Mucosa of stomach (tissue), 1 donor: ENCODE data around the gene SIK3.

Source experiments
- H3K27me3 ChIP-seq: one replicate; pipeline ENCODE4 v1.7.0; 2013; ENCODE audit warnings: mild to moderate bottlenecking, low read length; ENCODE audit not compliant: control insufficient read depth, insufficient read depth
- H3K36me3 ChIP-seq: one replicate; pipeline ENCODE4 v1.7.0; 2013; ENCODE audit warnings: low read length; ENCODE audit not compliant: control insufficient read depth, insufficient read depth
- H3K4me1 ChIP-seq: one replicate; pipeline ENCODE4 v1.7.0; 2013; ENCODE audit warnings: mild to moderate bottlenecking, low read length; ENCODE audit not compliant: control insufficient read depth, insufficient read depth
- H3K4me3 ChIP-seq: one replicate; pipeline ENCODE4 v1.7.0; 2013; ENCODE audit warnings: low read length
- H3K9ac ChIP-seq: one replicate; pipeline ENCODE4 v1.7.0; 2013; ENCODE audit warnings: mild to moderate bottlenecking, low read length, moderate library complexity
- H3K9me3 ChIP-seq: one replicate; pipeline ENCODE4 v1.7.0; 2013; ENCODE audit warnings: mild to moderate bottlenecking, low read length, moderate library complexity; ENCODE audit not compliant: control insufficient read depth
- donor health status: Pancreatic carcinoma.

Gene SIK3

DNA sequence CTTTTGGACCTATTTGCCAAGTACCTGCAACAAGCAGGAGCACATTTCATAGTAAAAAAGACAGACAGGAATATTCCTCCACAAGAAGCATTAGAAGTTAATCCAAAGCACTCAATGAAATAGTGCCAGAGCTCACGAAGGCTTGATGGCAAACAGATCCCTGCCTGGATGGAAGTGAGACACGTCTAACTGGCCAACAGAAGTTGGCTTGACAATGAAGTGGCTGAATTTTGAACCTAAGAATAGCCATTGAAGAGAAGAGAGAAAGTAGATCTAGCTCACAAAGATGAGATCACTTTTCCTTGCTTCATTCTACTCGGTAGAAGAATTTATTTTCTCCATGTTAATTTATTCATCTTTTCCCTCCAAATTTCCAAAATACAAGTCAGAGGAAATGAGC, 230.2 kb downstream of the SIK3 start:
- no peaks in the 10 kb centered on the region for H3K27me3 ChIP-seq
- no peak overlapping the region for H3K4me3 ChIP-seq
- H3K4me1 ChIP-seq: no peaks in the 10 kb centered on the region
- no peaks in the 10 kb centered on the region for H3K9me3 ChIP-seq
- H3K9ac ChIP-seq: no peak overlapping the region
- H3K36me3 ChIP-seq: peaks cover 25% of the 10 kb centered on the region

DNA sequence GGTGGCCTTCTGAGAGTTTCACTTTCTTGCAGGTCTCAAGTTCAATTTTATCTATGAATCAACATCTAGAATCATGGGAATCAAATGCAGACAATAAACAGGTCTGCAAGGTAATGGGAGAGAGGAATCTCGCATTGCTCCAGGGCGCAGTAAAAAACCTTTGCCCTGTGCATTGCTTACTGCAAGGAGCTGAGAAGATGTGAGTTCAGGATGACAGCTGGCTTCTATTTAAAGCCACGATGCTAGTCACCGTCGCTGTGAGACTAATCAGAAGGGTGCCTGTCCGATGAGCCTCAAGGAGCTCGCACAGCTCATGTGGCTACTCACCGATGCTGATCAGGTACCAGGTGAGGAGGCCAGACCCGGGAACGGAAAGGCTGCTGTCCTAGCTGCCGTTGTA, 230.6 kb downstream of the SIK3 start:
- Histone ChIP-seq H3K27me3 (no peaks in the 10 kb centered on the region), H3K9ac (no peak overlapping the region), H3K36me3 (peaks cover 25% of the 10 kb centered on the region)

GRCh38 chr11:116866804-116867455, 231.3 kb downstream of the SIK3 start:
- Histone ChIP-seq H3K27me3 (no peaks in the 10 kb centered on the region), H3K36me3 (peaks cover 29% of the 10 kb centered on the region), H3K4me1 (no peaks in the 10 kb centered on the region), H3K4me3 (no peak overlapping the region), H3K9ac (no peak overlapping the region), H3K9me3 (no peaks in the 10 kb centered on the region)

More for the DNA sequence above, 230.6 kb downstream of the SIK3 start:
- Histone ChIP-seq H3K4me3 (no peak overlapping the region), H3K9me3 (no peaks in the 10 kb centered on the region), H3K4me1 (no peaks in the 10 kb centered on the region)

DNA sequence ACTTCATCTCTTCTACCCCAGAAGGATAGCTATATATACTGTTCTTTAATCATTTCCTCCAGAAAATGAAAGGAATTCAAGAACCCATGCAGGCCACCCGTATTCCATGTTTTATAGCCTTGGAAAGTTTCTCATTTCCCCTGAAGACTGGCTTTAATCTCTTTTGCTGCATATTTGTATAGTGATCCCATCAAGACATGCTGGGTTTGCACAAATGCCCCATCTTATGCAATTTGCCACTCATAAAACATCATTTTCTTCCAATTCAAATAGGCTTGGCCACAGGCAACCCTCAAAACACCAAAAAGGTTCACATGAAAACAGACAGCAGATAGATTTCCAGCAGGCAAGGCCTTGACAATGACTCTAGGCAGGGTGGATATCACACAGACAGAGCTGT, 232.5 kb downstream of the SIK3 start:
- Histone ChIP-seq H3K4me1 (no peaks in the 10 kb centered on the region), H3K27me3 (no peaks in the 10 kb centered on the region), H3K4me3 (no peak overlapping the region), H3K9ac (no peak overlapping the region), H3K36me3 (peaks cover 30% of the 10 kb centered on the region), H3K9me3 (no peaks in the 10 kb centered on the region)

- H3K9me3 ChIP-seq: no peaks in the 10 kb centered on the region
- H3K36me3 ChIP-seq: peaks cover 25% of the 10 kb centered on the region
- no peak overlapping the region for H3K9ac ChIP-seq
- H3K4me1 ChIP-seq: no peaks in the 10 kb centered on the region
- no peaks in the 10 kb centered on the region for H3K27me3 ChIP-seq
- no peak overlapping the region for H3K4me3 ChIP-seq
Measured at GRCh38 chr11:116864531-116864930, 233.7 kb downstream of the SIK3 start.

DNA sequence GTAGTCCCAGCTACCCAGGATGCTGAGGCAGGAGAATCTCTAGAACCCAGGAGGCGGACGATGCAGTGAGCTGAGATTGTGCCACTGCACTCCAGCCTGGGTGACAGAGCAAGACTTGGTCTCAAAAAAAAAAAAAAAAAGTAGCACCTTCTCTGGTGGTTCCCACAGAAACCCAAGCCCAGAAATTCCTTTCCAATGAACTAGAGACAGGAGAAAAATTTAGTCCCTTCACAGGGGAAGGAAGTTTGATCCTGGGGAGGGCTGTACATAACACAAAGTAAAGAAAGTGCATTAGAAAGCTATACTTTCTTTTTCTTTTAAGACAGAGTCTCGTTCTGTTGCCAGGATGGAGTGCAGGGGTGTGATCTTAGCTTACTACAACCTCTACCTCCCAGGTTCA, 235.3 kb downstream of the SIK3 start:
- no peaks in the 10 kb centered on the region for H3K4me1 ChIP-seq
- no peaks in the 10 kb centered on the region for H3K27me3 ChIP-seq
- no peak overlapping the region for H3K9ac ChIP-seq
- no peaks in the 10 kb centered on the region for H3K9me3 ChIP-seq
- H3K36me3 ChIP-seq: peaks cover 23% of the 10 kb centered on the region
- no peak overlapping the region for H3K4me3 ChIP-seq

GRCh38 chr11:116862185-116862584, 236.0 kb downstream of the SIK3 start:
- Histone ChIP-seq H3K27me3 (no peaks in the 10 kb centered on the region), H3K36me3 (peaks cover 15% of the 10 kb centered on the region), H3K9ac (no peak overlapping the region), H3K4me3 (no peak overlapping the region), H3K4me1 (no peaks in the 10 kb centered on the region), H3K9me3 (no peaks in the 10 kb centered on the region)

GRCh38 chr11:116861539-116861938, 236.7 kb downstream of the SIK3 start:
- no peaks in the 10 kb centered on the region for H3K9me3 ChIP-seq
- no peaks in the 10 kb centered on the region for H3K27me3 ChIP-seq
- peaks cover 12% of the 10 kb centered on the region for H3K36me3 ChIP-seq
- no peaks in the 10 kb centered on the region for H3K4me1 ChIP-seq
- no peak overlapping the region for H3K9ac ChIP-seq
- H3K4me3 ChIP-seq: no peak overlapping the region

DNA sequence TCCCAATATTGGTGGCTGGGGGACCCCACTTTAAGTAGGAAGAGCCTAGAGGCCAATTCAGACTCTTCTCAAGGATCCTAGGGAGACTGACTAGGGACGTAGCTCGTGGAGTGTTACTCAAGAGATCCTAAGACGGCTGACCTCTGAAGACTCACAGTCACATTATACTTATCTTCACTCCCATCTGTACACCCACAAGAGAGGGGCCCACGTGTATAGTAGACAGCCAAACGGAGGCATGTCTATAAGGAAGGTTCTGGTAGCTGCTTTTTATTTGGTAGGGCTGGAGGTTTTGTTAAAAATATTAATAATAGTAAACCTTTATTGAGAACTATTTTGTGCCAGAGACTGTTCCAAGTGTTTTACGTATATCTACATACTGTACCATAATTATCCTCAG, 237.9 kb downstream of the SIK3 start:
- Histone ChIP-seq H3K4me3 (no peak overlapping the region), H3K9me3 (no peaks in the 10 kb centered on the region), H3K36me3 (peaks cover 11% of the 10 kb centered on the region), H3K27me3 (no peaks in the 10 kb centered on the region), H3K9ac (no peak overlapping the region), H3K4me1 (no peaks in the 10 kb centered on the region)

DNA sequence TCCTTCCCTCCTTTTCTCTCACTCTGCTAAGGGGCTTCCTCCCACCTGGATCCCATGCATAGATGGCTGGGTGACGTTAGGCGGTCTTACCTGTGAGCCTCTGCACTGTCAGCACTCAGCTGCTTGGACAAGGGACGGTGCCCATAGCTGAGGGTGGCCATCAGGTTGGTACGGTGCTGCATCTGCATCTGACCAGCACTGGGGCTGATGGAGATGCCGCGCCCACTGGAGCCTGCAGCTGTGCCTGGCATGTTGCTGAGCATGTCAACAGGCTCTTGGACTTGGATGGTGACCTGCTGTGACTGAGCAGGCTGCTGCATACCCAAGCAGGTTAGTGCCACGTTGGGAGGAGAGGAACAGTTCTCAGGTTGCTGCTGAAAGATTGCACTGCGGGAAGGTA, 239.1 kb downstream of the SIK3 start:
- Histone ChIP-seq H3K27me3 (no peaks in the 10 kb centered on the region), H3K4me3 (no peak overlapping the region), H3K9me3 (no peaks in the 10 kb centered on the region), H3K4me1 (peaks cover 5% of the 10 kb centered on the region), H3K9ac (no peak overlapping the region), H3K36me3 (peaks cover 6% of the 10 kb centered on the region)

DNA sequence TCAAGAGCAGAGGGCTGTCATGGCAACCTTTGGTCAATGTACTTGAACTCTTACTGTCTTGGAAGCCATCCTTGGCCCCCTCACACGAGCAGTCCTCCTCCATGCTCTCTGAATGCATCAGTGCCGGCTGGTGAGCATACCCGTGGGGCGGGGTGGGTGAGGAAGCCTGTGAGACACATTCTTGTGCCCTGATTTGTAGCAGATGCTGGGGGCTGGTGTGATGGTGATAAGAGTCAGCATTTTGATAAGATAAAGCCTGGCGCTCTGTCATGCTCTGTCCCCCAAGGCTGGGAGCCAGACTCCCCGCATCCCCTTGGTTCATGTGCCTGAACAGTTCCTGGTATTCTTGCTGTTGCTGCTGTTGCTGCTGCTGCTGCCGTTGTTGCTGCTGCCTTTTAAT, 240.3 kb downstream of the SIK3 start:
- Histone ChIP-seq H3K9me3 (no peaks in the 10 kb centered on the region), H3K4me1 (peaks cover 17% of the 10 kb centered on the region), H3K9ac (no peak overlapping the region), H3K36me3 (peaks cover 6% of the 10 kb centered on the region), H3K4me3 (no peak overlapping the region), H3K27me3 (no peaks in the 10 kb centered on the region)

- Histone ChIP-seq H3K4me1 (peaks cover 24% of the 10 kb centered on the region), H3K9me3 (no peaks in the 10 kb centered on the region), H3K4me3 (no peak overlapping the region), H3K36me3 (peaks cover 5% of the 10 kb centered on the region), H3K9ac (no peak overlapping the region), H3K27me3 (no peaks in the 10 kb centered on the region)
Measured at GRCh38 chr11:116857316-116857715, 240.9 kb downstream of the SIK3 start.

GRCh38 chr11:116856423-116856822, 241.8 kb downstream of the SIK3 start:
- Histone ChIP-seq H3K27me3 (no peaks in the 10 kb centered on the region), H3K36me3 (no peaks in the 10 kb centered on the region), H3K9me3 (no peaks in the 10 kb centered on the region), H3K9ac (no peak overlapping the region), H3K4me3 (no peak overlapping the region), H3K4me1 (peaks cover 27% of the 10 kb centered on the region)
